Activated T-helper 2 cell treated with anti-CD3 and anti-CD28 coated beads, Interferon-gamma antibody, Interleukin-2, Interleukin-4, amounts not matched to agents 10 μg/mL and 5 μg/mL and 100 μg/mL, durations not matched to agents 14 hours and 24 hours and 36 hours (primary cell): ENCODE data around the gene MIP. TPM values are rescaled to one million over a fixed set of nuclear protein-coding genes. Genes with fewer than 3 reads are reported as not detected.
"Not testable (repeated sequence)": the region's sequence is repeated elsewhere in the genome, so short reads cannot be mapped to it uniquely, and the experiment has no call there.

Experiments used
- DNase-seq: peaks from one replicate; pipeline ENCODE4 v3.0.0; 2021; ENCODE audit warnings: low spot score
- H3K27ac Mint-ChIP-seq: one replicate; pipeline ENCODE4 v1.8.0; 2021; ENCODE audit warnings: mixed read lengths
- H3K27me3 Mint-ChIP-seq: one replicate; pipeline ENCODE4 v1.8.0; 2021; ENCODE audit warnings: low read depth, mixed read lengths
- H3K36me3 Mint-ChIP-seq: one replicate; pipeline ENCODE4 v1.8.0; 2021; ENCODE audit warnings: low read depth, mixed read lengths
- H3K4me1 Mint-ChIP-seq: one replicate; pipeline ENCODE4 v1.8.0; 2021; ENCODE audit warnings: low read depth, mixed read lengths
- H3K4me3 Mint-ChIP-seq: one replicate; pipeline ENCODE4 v1.8.0; 2021; ENCODE audit warnings: low read depth, mild to moderate bottlenecking, moderate library complexity, mixed read lengths
- H3K9me3 Mint-ChIP-seq: one replicate; pipeline ENCODE4 v1.8.0; 2021; ENCODE audit warnings: mixed read lengths
- intact Hi-C: fragments of 100-400 bp; cut with micrococcal nuclease; formaldehyde crosslinking; loops from one replicate; pipeline ENCODE4 v1.15.1; 2023
- total RNA-seq: library from RNA; stranded (reverse); gene quantifications from 2 replicates; pipeline ENCODE4 v1.2.3, GENCODE V29; 2022

MIP gene
- total RNA-seq, 1 donor from 2014 or later = not detected

- intact Hi-C loops = no loop called here
- Mint-ChIP-seq H3K36me3 (peaks cover 7% of the 10 kb centered on the region), H3K27me3 (no peaks in the 10 kb centered on the region), H3K4me3 (no peak overlapping the region), H3K9me3 (no peaks in the 10 kb centered on the region), H3K4me1 (peaks cover 17% of the 10 kb centered on the region), H3K27ac (no peak overlapping the region)
- DNase-seq = no peak
Observed at GRCh38 chr12:56451147-56451546, 3.3 kb downstream of the MIP start.

GRCh38 chr12:56450241-56450640 is 4.2 kb downstream of the MIP start:
- H3K9me3 Mint-ChIP-seq = no peaks in the 10 kb centered on the region
- H3K4me3 Mint-ChIP-seq = peak overlapping the region; percentile 86
- no peak overlapping the region for H3K27ac Mint-ChIP-seq
- no peaks in the 10 kb centered on the region for H3K27me3 Mint-ChIP-seq
- peaks cover 17% of the 10 kb centered on the region for H3K4me1 Mint-ChIP-seq
- DNase-seq = no peak
- peaks cover 10% of the 10 kb centered on the region for H3K36me3 Mint-ChIP-seq
- intact Hi-C loops = no loop called here

- Mint-ChIP-seq H3K27me3 (no peaks in the 10 kb centered on the region), H3K4me3 (peak overlapping the region; percentile 86), H3K9me3 (no peaks in the 10 kb centered on the region), H3K4me1 (peaks cover 20% of the 10 kb centered on the region), H3K27ac (peak overlapping the region; percentile 86), H3K36me3 (peaks cover 13% of the 10 kb centered on the region)
- intact Hi-C loops = loop anchor here (1.0 to 5.0 kb wide), 6 partner anchors 19 to 347 kb away; partner anchors contain the start of genes CNPY2, CS, PA2G4 and PAN2
- no peak for DNase-seq
Observed at GRCh38 chr12:56449622-56449984, 4.9 kb downstream of the MIP start.

GRCh38 chr12:56448860-56449621 is 5.4 kb downstream of the MIP start, which contains the start of gene TIMELESS:
TSS of gene TIMELESS (minus strand) at chr12:56449426. CDS start at chr12:56434170, 15,256 bp downstream.
- Mint-ChIP-seq H3K9me3 (peaks cover 3% of the 10 kb centered on the region), H3K36me3 (peaks cover 18% of the 10 kb centered on the region), H3K27ac (peak within 1 kb of the TSS; percentile 86), H3K4me1 (peaks cover 24% of the 10 kb centered on the region), H3K4me3 (peak within 1 kb of the TSS; percentile 86), H3K27me3 (no peaks in the 10 kb centered on the region)
- DNase-seq = peak; percentile 88
- intact Hi-C loops = loop anchor here (1.0 to 5.0 kb wide), 6 partner anchors 19 to 347 kb away; partner anchors contain the start of genes CNPY2, CS, PA2G4 and PAN2

- Mint-ChIP-seq H3K4me1 (peaks cover 22% of the 10 kb centered on the region), H3K36me3 (peaks cover 37% of the 10 kb centered on the region)
- H3K27me3 Mint-ChIP-seq, H3K27ac Mint-ChIP-seq, intact Hi-C loops, DNase-seq, H3K4me3 Mint-ChIP-seq, H3K9me3 Mint-ChIP-seq: not testable (repeated sequence)
Observed at GRCh38 chr12:56443208-56443607, 11.2 kb downstream of the MIP start.

- Mint-ChIP-seq H3K4me3 (no peak overlapping the region), H3K36me3 (peaks cover 19% of the 10 kb centered on the region), H3K9me3 (no peaks in the 10 kb centered on the region), H3K4me1 (peaks cover 1% of the 10 kb centered on the region), H3K27ac (no peak overlapping the region), H3K27me3 (no peaks in the 10 kb centered on the region)
- DNase-seq = no peak
- intact Hi-C loops = no loop called here
Observed at GRCh38 chr12:56437430-56438176, 16.9 kb downstream of the MIP start.

GRCh38 chr12:56434828-56435227 is 19.6 kb downstream of the MIP start:
- no peak for DNase-seq
- no peaks in the 10 kb centered on the region for H3K27me3 Mint-ChIP-seq
- peaks cover 27% of the 10 kb centered on the region for H3K36me3 Mint-ChIP-seq
- intact Hi-C loops = no loop called here
- H3K4me1 Mint-ChIP-seq = no peaks in the 10 kb centered on the region
- no peak overlapping the region for H3K4me3 Mint-ChIP-seq
- H3K9me3 Mint-ChIP-seq = no peaks in the 10 kb centered on the region
- peak overlapping the region; percentile 28 for H3K27ac Mint-ChIP-seq

GRCh38 chr12:56431850-56432249 is 22.6 kb downstream of the MIP start:
- Mint-ChIP-seq H3K36me3 (peaks cover 40% of the 10 kb centered on the region), H3K27me3 (no peaks in the 10 kb centered on the region), H3K4me1 (no peaks in the 10 kb centered on the region), H3K27ac (no peak overlapping the region), H3K4me3 (no peak overlapping the region), H3K9me3 (no peaks in the 10 kb centered on the region)
- DNase-seq = no peak
- intact Hi-C loops = no loop called here

- Mint-ChIP-seq H3K27me3 (no peaks in the 10 kb centered on the region), H3K36me3 (peaks cover 40% of the 10 kb centered on the region), H3K27ac (no peak overlapping the region), H3K4me3 (no peak overlapping the region), H3K9me3 (no peaks in the 10 kb centered on the region), H3K4me1 (no peaks in the 10 kb centered on the region)
- intact Hi-C loops = no loop called here
- no peak for DNase-seq
Observed at GRCh38 chr12:56431288-56431687, 23.2 kb downstream of the MIP start.

GRCh38 chr12:56425940-56426438 is 28.5 kb downstream of the MIP start:
- peaks cover 5% of the 10 kb centered on the region for H3K4me1 Mint-ChIP-seq

GRCh38 chr12:56425193-56425592 is 29.3 kb downstream of the MIP start:
- H3K36me3 Mint-ChIP-seq = peaks cover 62% of the 10 kb centered on the region
- DNase-seq = no peak
- no peaks in the 10 kb centered on the region for H3K9me3 Mint-ChIP-seq
- intact Hi-C loops = no loop called here
- no peaks in the 10 kb centered on the region for H3K27me3 Mint-ChIP-seq
- H3K4me3 Mint-ChIP-seq = no peak overlapping the region
- H3K27ac Mint-ChIP-seq = peak overlapping the region; percentile 53
- peaks cover 5% of the 10 kb centered on the region for H3K4me1 Mint-ChIP-seq

More at GRCh38 chr12:56425940-56426438, 28.5 kb downstream of the MIP start:
- Mint-ChIP-seq H3K27ac (no peak overlapping the region), H3K27me3 (no peaks in the 10 kb centered on the region), H3K9me3 (no peaks in the 10 kb centered on the region), H3K4me3 (no peak overlapping the region), H3K36me3 (peaks cover 60% of the 10 kb centered on the region)
- intact Hi-C loops = no loop called here
- DNase-seq = no peak

- DNase-seq = no peak
- Mint-ChIP-seq H3K27ac (no peak overlapping the region), H3K9me3 (no peaks in the 10 kb centered on the region), H3K36me3 (peaks cover 65% of the 10 kb centered on the region), H3K27me3 (no peaks in the 10 kb centered on the region), H3K4me3 (no peak overlapping the region), H3K4me1 (peaks cover 5% of the 10 kb centered on the region)
- intact Hi-C loops = no loop called here
Observed at GRCh38 chr12:56420411-56420810, 34.0 kb downstream of the MIP start.

- Mint-ChIP-seq H3K9me3 (no peaks in the 10 kb centered on the region), H3K27ac (no peak overlapping the region), H3K36me3 (peaks cover 45% of the 10 kb centered on the region), H3K27me3 (no peaks in the 10 kb centered on the region), H3K4me3 (no peak overlapping the region), H3K4me1 (no peaks in the 10 kb centered on the region)
- intact Hi-C loops = no loop called here
- no peak for DNase-seq
Observed at GRCh38 chr12:56417739-56418138, 36.7 kb downstream of the MIP start.
